Measurements from ENCODE around the gene MEIS2.

- TF ChIP-seq POLR2A (IDR thresholded peaks at IDR 0.05) (no peak), POLR2AphosphoS5 (IDR thresholded peaks at IDR 0.05) (no peak), CTCF (IDR thresholded peaks at IDR 0.05) (no peak), EP300 (IDR thresholded peaks at IDR 0.05) (no peak)
Measured at GRCh38 chr15:36940219-36940618, 160.1 kb downstream of the MEIS2 start.

Measured in stomach (tissue), 4 donors.